Suppressor macrophage (primary cell): ENCODE measurements around the gene GRIK3.

Experiments
- DNase-seq, 4 experiments: peaks; one replicate each; pipeline ENCODE4 v3.0.0-alpha.2; 2020 to 2022

Gene GRIK3

GRCh38 chr1:36752891-36753361, 281.4 kb downstream of the GRIK3 start:
- DNase-seq: no peak

DNA sequence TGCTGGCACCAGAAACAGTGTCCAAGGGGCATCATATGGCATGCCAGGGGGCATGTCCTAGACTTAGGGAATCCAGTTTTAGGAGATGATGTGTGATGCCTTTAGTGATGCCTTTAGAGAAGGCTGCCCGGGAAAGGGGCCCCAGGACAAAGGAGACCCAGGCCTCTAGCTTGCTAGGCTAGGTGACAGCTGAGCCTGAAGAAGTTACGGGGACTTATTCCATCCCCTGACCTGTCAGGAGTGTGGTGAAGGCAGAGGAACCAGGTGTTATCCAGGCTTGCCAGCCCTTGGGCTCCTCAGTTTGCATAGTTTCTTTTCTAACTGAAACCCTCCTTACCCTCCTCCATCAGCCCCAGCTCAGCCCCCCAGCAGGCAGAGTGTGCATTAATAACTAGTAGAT, 281.9 kb downstream of the GRIK3 start:
- DNase-seq: no peak

- no peak for DNase-seq
Measured at GRCh38 chr1:36751525-36751924, 282.8 kb downstream of the GRIK3 start.

DNA sequence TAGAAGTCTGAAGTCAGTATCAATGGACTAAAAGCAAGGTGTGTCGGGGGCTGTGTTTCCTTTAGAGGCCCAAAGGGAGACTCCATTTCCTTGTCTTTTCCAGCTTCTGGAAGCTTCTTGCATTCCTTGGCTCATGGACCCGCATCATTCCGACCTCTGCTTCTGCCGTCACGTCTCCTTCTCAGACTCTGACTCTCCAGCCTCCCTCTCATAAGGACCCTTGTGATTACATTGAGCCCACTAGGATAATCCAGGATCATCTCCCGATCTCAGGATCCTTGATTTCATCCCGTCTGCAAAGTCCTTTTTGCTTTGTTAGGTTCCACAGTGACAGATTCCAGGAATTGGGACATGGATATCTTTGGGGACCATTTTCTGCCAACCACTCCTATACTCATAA, 285.8 kb downstream of the GRIK3 start:
- no peak for DNase-seq
